ENCODE measurements around the gene SORBS1.

GRCh38 chr10:95539560-95540284 lies 21.4 kb downstream of the SORBS1 start:
- TF ChIP-seq EP300 (IDR thresholded peaks at IDR 0.05; ENCODE audit: low read depth): no peak
- TF ChIP-seq POLR2A (IDR thresholded peaks at IDR 0.05): no peak
- TF ChIP-seq CTCF (IDR thresholded peaks at IDR 0.05): no peak
